Stromal cell of bone marrow (primary cell): ENCODE measurements around the gene ZDHHC7.

Experiments
- DNase-seq: peaks from one replicate; pipeline ENCODE4 v3.0.0-alpha.2; 2012; ENCODE audit warnings: low read depth

The ZDHHC7 gene

GRCh38 chr16:84964386-84965128, 46.8 kb downstream of the ZDHHC7 start:
- no peak for DNase-seq

DNA sequence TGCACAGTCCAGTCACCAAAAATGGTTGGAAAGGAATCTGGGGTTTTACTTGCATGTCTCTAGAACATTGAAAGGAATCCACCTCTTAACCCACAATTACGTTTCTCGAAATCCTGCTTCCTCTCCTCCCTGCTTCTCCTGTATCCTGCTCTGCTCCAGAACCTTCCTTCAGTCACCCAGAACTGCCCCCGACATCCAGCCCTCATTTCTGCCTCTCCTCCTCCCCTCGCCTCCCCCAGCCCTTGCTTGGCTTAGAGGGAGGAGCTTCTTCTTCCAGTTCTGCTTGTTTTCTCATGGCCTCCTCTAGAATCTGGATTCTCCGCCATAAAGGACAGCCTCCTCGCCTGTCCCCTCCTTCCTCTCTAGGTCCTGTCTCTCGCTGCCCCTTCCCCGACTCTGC, 48.3 kb downstream of the ZDHHC7 start:
- no peak for DNase-seq

DNA sequence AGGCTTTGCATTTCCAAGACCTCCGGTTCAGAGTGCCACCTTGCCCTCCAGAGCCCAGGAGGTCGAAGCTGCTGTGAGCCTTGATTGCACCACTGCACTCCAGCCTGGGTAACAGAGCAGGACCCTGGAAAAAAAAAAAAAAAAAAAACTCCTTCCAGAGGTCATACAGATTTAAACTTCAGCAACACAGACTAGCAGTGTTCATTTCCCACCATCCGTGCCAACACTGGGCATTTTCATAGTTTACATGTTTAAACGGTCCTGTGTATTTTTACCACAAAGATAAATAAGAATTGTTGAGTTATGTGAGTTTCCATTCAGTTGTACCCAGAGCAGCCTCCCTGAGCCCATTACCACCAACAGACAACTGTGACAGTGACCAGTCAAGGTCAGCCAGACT, 50.4 kb downstream of the ZDHHC7 start:
- DNase-seq = no peak

DNA sequence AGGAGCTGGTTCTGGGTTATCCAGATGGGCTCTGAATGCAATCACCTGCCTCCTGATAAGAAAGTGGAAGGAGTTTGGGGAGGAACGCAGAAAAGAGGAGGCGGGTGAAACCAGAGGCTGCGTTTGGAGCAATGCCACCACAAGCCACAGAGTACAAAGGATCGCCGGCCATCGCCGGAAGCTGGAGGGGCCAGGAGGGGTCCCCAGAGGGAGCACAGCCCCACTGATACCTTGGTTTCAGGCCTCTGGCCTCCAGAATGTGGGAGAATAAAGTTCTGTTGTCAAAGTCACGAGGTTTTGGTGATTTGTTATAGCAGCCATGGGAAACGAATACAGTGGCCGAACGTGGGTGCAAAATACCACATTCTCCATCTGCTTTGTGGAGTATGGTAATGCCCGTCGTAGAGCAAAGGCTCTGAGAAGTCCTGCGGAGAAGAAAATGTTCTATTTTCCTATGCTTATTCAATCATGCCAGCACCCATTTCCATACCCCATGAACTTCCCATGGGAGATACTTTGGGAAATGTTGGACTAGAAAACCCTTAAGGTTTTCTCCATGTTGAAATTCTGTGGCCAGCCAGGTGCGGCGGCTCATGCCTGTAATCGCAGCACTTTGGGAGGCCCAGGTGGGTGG, 51.4 kb downstream of the ZDHHC7 start:
- DNase-seq = no peak

DNA sequence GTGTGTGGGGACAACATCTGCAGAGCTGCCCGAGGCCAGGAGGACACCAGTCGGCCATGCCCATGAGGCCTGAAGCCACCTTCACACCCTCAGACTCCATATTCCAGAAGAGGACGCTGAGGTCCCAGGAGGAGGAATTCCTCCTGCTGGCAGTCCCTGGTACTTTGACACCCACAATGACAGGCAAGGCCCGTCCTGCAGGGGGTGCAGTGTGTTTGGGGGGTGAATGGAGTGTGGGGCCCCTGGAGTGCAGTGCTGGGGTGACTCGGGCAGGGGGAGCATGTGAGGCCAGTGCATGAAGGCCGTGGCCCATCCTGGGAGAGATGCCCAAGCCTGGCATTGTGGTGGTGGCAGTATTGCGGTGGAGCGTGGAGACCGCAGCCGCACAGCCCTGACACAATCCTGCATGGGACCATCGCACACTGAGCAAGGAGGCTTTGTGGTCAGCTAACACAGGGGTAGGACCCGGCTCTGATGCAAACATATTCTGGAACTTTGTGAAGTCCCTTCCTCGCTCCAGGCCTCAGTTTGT, 52.2 kb downstream of the ZDHHC7 start:
- no peak for DNase-seq

DNA sequence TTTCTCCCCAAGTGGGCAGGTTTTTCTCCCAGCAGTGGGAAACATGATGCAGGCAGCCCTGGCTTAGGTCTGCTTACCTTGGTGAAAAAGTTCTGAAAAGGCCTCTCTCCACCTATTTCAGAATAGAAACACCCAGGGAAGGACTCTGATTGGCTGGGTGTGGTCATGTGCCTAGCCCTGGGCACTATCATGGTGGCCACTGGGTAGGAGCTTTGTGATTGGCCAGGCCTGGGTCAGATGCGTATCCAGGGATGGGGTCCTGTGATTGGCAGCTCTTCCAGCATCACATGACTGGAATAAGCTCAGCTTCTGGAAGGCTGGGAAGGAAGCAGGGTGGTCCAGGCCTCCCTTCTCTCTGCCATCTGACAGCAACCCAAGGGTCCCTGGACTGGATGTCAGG, 53.5 kb downstream of the ZDHHC7 start:
- no peak for DNase-seq

- no peak for DNase-seq
These were observed 54.1 kb downstream of the ZDHHC7 start for GRCh38 chr16:84957192-84957591.

GRCh38 chr16:84955427-84955826, 55.9 kb downstream of the ZDHHC7 start:
- no peak for DNase-seq

DNA sequence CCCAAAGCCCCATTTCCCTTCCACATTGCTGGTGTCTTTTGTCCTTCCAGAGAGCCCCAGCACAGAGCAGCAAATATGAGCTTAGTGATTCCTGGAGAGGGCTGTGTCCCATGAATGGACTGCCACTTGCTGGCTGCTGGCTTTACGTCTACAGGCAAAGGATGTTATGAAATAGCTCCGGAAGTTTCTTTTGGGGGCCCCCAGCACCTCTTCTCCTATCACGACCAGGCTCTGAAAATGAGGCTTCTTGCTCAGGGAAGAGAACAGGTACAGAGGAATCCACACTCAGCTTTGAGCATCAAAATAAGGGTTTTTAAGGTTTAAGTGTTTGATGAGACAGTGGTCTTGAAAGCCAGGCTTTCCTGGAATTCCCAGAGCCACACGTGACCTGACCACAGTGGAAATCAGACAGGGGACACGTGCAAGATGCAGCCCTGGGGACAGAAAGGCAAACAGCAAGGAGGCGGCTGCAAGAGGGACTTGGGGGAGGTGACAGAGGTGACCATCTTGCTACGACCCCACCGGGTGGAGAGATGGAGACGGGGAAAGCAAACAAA, 58.1 kb downstream of the ZDHHC7 start:
- no peak for DNase-seq

- DNase-seq = peak; percentile 59
These were observed 58.8 kb downstream of the ZDHHC7 start for GRCh38 chr16:84952335-84953189.

DNA sequence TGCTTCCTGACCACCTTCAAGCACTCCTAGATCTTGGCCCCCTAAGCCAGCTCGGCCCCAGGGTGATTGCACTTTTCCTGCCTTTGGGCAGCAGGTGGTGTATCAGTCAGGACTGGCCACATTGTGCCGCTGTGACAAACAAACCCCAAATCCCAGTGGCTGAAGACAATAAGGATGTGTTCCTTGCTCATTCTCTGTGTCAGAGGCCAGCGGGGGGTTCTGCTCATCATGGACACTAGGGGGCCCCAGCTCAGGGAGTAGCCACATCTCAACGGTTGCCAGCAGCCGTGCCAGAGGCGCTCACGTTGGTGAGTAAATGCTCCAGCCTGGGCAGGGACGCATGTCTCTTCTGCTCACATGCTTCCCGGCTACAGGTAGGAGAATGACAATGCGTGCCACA, 60.4 kb downstream of the ZDHHC7 start:
- no peak for DNase-seq

DNA sequence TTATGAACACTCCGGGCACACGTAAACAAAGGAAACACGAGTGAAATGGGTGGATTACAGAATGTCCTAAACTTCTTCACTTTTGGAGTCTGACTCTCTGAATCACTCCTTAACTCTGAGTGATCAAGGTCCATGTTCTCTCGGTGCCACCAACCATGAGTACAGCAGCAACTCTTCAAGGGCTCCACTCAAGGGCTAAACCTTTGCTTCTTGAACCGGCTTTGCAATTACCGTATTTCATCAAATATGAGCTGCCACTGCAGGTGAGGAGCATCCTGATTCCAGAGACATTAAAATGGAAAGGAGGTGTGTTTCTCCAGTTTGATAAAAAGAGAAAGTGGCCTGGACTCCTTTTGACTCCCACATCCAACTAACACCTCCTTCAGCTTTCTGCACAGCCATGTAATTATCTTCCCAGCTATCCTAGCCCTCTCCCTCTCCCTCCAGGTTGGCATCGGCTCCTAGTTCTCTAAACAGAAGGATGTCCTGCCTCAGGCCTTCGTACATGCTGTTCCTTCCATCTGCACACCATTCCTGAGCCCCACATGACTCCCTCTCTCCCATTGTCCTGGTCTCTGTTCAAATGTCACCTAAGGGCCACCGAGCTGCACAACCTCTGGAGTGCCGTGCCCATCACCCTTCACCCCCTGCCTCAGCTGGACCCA, 61.4 kb downstream of the ZDHHC7 start:
- DNase-seq = no peak

DNA sequence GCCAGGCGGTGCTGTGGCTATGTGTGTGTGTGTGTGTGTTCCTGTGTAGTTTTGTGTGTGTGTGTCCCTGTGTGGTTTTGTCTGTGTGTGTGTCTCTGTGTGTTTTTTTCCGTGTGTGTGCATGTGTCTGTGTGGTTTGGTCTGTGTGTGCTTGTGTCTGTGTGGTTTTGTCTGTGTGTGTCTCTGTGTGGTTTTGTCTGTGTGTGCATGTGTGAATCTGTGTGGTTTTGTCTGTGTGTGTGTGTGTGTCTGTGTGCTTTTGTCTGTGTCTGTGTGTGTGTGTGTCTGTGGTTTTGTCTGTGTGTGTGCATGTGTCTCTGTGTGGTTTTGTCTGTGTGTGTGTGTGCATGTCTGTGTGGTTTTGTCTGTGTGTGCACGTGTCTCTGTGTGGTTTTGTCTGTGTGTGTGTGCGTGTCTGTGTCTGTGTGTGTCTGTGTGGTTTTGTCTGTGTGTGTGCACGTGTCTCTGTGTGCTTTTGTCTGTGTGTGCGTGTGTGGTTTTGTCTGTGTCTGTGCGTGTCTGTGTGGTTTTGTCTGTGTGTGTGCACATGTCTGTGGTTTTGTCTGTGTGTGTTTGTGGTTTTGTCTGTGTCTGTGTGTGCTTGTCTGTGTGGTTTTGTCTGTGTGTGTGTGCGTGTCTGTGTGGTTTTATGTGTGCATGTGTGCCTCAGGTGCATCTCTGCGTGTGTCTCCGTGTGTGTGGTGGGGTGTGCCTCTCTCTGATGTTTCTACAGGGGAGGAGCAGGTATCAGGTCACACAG, 62.3 kb downstream of the ZDHHC7 start:
- no peak for DNase-seq

DNA sequence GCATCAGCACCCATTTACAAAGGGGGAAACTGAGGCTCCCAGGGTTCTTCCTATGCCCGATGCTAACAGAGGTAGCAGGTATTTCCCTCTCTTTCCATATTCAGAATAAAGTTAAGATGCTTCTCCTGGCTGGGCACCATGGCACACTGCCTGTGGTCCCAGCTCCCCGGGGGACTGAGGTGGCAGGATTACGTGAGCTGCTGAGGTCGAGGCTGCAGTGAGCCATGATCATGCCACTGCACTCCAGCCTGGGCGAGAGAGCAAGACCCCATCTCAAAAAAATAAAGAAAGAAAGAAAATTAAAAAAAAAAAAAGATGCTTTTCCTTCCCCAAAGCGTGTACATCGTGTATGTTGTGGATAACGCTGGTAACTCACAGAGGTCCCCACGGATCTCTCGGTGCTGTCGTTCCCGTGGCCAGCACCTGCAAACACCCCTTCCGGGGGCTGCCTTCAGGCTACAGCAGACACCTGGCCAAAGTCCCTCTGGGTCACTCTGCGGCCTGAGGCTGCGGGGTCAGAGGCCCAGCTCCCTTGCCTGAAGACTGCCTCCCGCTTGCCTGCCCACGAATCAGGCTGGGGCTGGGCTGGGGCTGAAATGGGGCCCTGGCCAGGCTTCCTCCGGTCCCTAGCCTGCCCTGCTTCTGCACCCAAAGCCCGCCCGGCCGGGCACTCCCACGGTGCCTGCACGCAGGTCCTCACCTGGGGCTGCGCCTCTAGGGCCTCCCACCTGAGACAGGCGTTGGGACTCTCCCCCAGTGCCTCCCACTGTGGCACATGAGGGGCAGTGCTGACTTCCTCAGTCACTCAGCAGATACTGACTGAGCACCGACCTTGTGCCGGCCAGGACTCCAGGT, 63.1 kb downstream of the ZDHHC7 start:
- no peak for DNase-seq

DNA sequence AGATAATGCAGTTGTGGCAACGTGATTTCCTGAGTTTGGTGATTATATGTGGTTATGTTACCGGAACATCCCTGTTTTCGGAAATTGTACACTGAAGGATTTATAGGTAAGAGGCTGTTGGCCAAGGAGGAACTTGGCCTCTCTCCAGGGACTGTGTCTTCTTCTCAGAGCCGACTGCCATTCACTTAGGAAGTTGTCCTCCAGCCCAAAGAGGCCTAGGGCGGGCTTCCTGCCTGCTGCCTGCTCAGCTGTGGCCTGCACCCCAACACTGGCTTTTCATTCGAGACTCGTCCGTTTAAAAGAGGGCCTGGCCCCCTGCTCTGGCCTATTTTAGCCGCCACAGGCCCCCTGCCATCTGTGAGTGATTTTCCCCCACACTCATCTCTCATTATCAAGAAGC, 64.3 kb downstream of the ZDHHC7 start:
- no peak for DNase-seq

DNA sequence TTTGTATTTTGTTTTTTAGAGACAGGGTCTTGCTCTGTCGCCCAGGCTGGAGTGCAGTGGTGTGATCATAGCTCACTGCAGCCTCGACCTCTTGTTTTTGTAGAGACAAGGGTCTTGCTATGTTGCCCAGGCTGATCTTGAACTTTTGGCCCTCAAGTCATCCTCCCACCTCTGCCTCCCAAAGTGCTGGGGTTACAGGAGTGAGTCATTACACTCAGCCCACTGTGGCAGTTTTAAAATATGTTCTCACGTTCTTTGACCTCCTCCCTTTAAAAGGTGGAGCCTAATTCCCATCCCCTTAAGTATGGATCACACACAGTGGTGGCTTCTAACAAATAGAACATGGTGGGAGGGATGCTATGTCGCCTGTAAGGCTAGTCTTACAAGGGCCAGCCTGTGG, 67.7 kb downstream of the ZDHHC7 start:
- DNase-seq = no peak

DNA sequence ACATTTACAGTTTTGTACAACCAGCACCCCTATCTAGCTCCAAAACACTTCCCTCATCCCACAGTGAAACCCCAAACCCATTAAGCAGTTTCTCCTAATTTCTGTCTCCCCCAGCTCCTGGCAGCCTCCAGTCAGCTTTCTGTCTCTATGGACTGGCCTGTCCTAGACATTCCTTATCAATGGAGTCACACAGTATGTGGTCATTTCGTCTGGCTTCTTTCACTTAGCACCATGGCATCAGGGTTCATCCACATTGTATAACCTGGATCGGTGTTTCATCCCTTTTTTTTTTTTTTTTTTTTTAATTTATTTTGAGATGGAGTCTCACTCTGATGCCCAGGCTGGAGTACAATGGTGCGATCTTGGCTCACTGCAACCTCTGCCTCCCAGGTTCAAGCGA, 68.5 kb downstream of the ZDHHC7 start:
- DNase-seq = no peak

DNA sequence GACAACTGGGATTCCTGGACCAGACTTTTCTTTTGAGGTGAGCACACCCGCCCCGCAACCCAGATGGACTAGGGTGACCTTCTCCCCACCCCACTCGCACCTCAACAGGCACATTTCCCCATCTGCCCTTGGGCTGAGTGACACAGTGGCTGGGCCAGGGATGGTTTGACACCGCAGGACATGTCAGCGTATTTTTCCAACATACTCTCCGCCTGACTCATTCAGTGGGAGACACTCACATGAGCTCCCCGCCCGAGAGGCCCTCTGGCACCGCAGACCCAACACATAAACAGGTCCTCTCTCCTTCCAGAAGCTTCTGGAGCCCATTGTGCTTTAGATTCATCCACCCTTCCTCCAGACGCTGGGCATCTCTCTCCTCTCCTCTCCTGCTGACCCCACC, 69.4 kb downstream of the ZDHHC7 start:
- DNase-seq = no peak

- no peak for DNase-seq
These were observed 70.4 kb downstream of the ZDHHC7 start for GRCh38 chr16:84940670-84941551.
